ENCODE data around the gene RAMP1. TPM values are rescaled to one million over a fixed set of nuclear protein-coding genes. Genes with fewer than 3 reads are reported as not detected.

The RAMP1 gene
- total RNA-seq, 1 experiment from 2014 or later: 23.4 TPM

GRCh38 chr2:237861875-237862527 lies 2.6 kb downstream of the RAMP1 start:
- Histone ChIP-seq H3K9me3 (ENCODE audit: control insufficient read depth in 1 of 2, insufficient read depth in 1 of 2, low read depth in 1 of 2, low read length in 2 of 2) (no peaks in the 10 kb centered on the region), H4K20me1 (ENCODE audit: insufficient read depth) (no peaks in the 10 kb centered on the region), H3K27me3 (ENCODE audit: insufficient read depth, low read length) (no peaks in the 10 kb centered on the region), H3K9me2 (ENCODE audit: insufficient read depth) (no peaks in the 10 kb centered on the region), H3K4me2 (ENCODE audit: low read length) (peak overlapping the region; percentile 93), H3K9ac (ENCODE audit: low read length) (peak overlapping the region; percentile 65), H3K27ac (ENCODE audit: low read depth, low read length) (peak overlapping the region; percentile 90), H2AFZ (ENCODE audit: low read depth, low read length, poor library complexity, severe bottlenecking) (no peak overlapping the region), H3K4me1 (ENCODE audit: control insufficient read depth in 1 of 2, insufficient read depth in 2 of 2, low read length in 2 of 2) (peaks cover 63 to 84% of the 10 kb centered on the region in 2 experiments), H3K4me3 (replicated peaks in 1 of 2; ENCODE audit: low read depth in 1 of 2, low read length in 2 of 2) (peak overlapping the region in 1 of 2 experiments; percentile 71; a peak in 2 of 4 replicates), H3K36me3 (ENCODE audit: control insufficient read depth in 1 of 2, insufficient read depth in 2 of 2, low read length in 2 of 2) (no peaks in the 10 kb centered on the region), H3K79me2 (ENCODE audit: insufficient read depth, low read length) (peaks cover 33% of the 10 kb centered on the region)
- ChIA-PET RAD21 (ENCODE audit: low non-redundant PET in 1 of 2, low total read pairs in 2 of 2, uncharacterized antibody in 2 of 2, unreplicated experiment in 2 of 2) (interaction anchor here in 1 of 2 experiments (0.7 kb wide), 1 partner anchor 184 kb away, joined by 3 read pairs; no protein-coding TSS in a partner anchor), POLR2A (no interaction called here), CTCF (interaction anchor here (2.0 kb wide), 1 partner anchor 61 kb away, joined by 7 read pairs; no protein-coding TSS in a partner anchor)
- ATAC-seq (no peak), DNase-seq (ENCODE audit: low read depth, low spot score) (no peak)
- intact Hi-C loops (cut with micrococcal nuclease): loop anchor here (5.0 kb wide), 1 partner anchor 60 kb away; no protein-coding TSS in a partner anchor
- TF ChIP-seq JUND (IDR thresholded peaks at IDR 0.05) (no peak), EZH2phosphoT487 (IDR thresholded peaks at IDR 0.05; ENCODE audit: borderline replicate concordance) (no peak), ZBTB33 (IDR thresholded peaks at IDR 0.05; ENCODE audit: extremely low read depth, insufficient replicate concordance, low read length) (no peak), ELF1 (IDR thresholded peaks at IDR 0.05; ENCODE audit: borderline replicate concordance, low read depth) (no peak), ZNF274 (IDR thresholded peaks at IDR 0.05; ENCODE audit: low read depth, low read length) (no peak), ATF3 (IDR thresholded peaks at IDR 0.05) (no peak), RAD21 (IDR thresholded peaks at IDR 0.05; ENCODE audit: low read depth) (no peak), POLR2A (IDR thresholded peaks at IDR 0.05; ENCODE audit: borderline replicate concordance, extremely low read depth, insufficient read depth, insufficient read length) (no peak), SRF (IDR thresholded peaks at IDR 0.05; ENCODE audit: low read depth) (no peak), TCF7L2 (IDR thresholded peaks at IDR 0.05; ENCODE audit: borderline replicate concordance, extremely low read depth, insufficient read depth, insufficient read length) (no peak), SP1 (IDR thresholded peaks at IDR 0.05; ENCODE audit: low read depth) (no peak), EGR1 (IDR thresholded peaks at IDR 0.05; ENCODE audit: low read depth) (no peak), CEBPB (IDR thresholded peaks at IDR 0.05; ENCODE audit: low read depth) (no peak), POLR2AphosphoS5 (IDR thresholded peaks at IDR 0.05; ENCODE audit: low read depth, low read length) (no peak), SIN3A (IDR thresholded peaks at IDR 0.05; ENCODE audit: low read depth) (no peak), ZFX (IDR thresholded peaks at IDR 0.05) (no peak), EZH2 (IDR thresholded peaks at IDR 0.05) (no peak), MAX (IDR thresholded peaks at IDR 0.05) (no peak), REST (IDR thresholded peaks at IDR 0.05; ENCODE audit: low read depth) (no peak), YY1 (IDR thresholded peaks at IDR 0.05; ENCODE audit: extremely low read depth, insufficient replicate concordance, low read depth, low read length) (no peak)
- BruUV-seq (replicated peaks): no TSS peak
